SU-DHL-6 (cell line): ENCODE measurements around the gene TLCD3B.
A peak's percentile ranks its signal among the peaks of the same experiment; 100 is the strongest.

ENCODE experiments used
- H2AFZ ChIP-seq: fragments of 200-600 bp; sonication (generic); 2 replicates; pipeline ENCODE4 v1.6.1; 2014; ENCODE audit warnings: low read depth, mild to moderate bottlenecking, moderate library complexity, mixed read lengths, antibody characterized with exemption, low read length; ENCODE audit not compliant: severe bottlenecking
- H3F3A ChIP-seq: fragments of 200-600 bp; shearing (Covaris generic); 2 replicates; pipeline ENCODE4 v1.6.0; 2016; ENCODE audit warnings: antibody characterized with exemption, mild to moderate bottlenecking; ENCODE audit not compliant: insufficient read depth
- H3K27ac ChIP-seq: fragments of 200-600 bp; sonication (generic); 2 replicates; pipeline ENCODE4 v1.5.1; 2016; ENCODE audit warnings: low read depth, mild to moderate bottlenecking, low read length, moderate library complexity, mixed read lengths
- H3K27me3 ChIP-seq: fragments of 200-600 bp; sonication (generic), shearing (Covaris generic); 2 replicates; pipeline ENCODE4 v1.6.0; 2014; ENCODE audit warnings: mild to moderate bottlenecking, low read length
- H3K36me3 ChIP-seq: fragments of 200-600 bp; sonication (generic); 2 replicates; pipeline ENCODE4 v1.6.1; 2014; ENCODE audit warnings: mild to moderate bottlenecking, low read length, mixed read lengths
- H3K4me2 ChIP-seq: fragments of 300-600, 200-600 bp; shearing (Covaris generic), sonication (generic); 2 replicates; pipeline ENCODE4 v1.6.0; 2014; ENCODE audit warnings: low read length, low read depth, mild to moderate bottlenecking; ENCODE audit not compliant: poor library complexity, severe bottlenecking
- H3K4me3 ChIP-seq: fragments of 200-600 bp; sonication (generic); 2 replicates; pipeline ENCODE4 v1.5.1; 2014; ENCODE audit warnings: antibody characterized with exemption, low read length, mild to moderate bottlenecking, mixed read lengths; ENCODE audit not compliant: insufficient read depth, poor library complexity, severe bottlenecking
- H3K79me2 ChIP-seq: fragments of 200-600 bp; sonication (generic); 2 replicates; pipeline ENCODE4 v1.6.1; 2014; ENCODE audit warnings: mild to moderate bottlenecking, low read length, moderate library complexity; ENCODE audit not compliant: insufficient read depth
- H3K9ac ChIP-seq: fragments of 200-600 bp; sonication (generic); 2 replicates; pipeline ENCODE4 v1.7.0; 2014; ENCODE audit warnings: mild to moderate bottlenecking, low read length
- H3K9me2 ChIP-seq: fragments of 200-600 bp; sonication (generic); replicated peaks from 2 replicates; pipeline ENCODE4 v1.6.1; 2014; ENCODE audit warnings: low read length; ENCODE audit not compliant: insufficient read depth
- H3K9me3 ChIP-seq: fragments of 200-600 bp; sonication (generic); 2 replicates; pipeline ENCODE4 v1.6.1; 2014; ENCODE audit warnings: low read length, mixed read lengths; ENCODE audit not compliant: insufficient read depth
- H4K20me1 ChIP-seq: fragments of 200-600 bp; sonication (generic); 2 replicates; pipeline ENCODE4 v1.6.1; 2014; ENCODE audit warnings: low read depth, mild to moderate bottlenecking, antibody characterized with exemption, low read length, moderate library complexity, mixed read lengths
- EZH2phosphoT487 ChIP-seq: fragments of 200-600 bp; sonication (generic), shearing (Covaris generic); conservative IDR thresholded peaks from 2 replicates; pipeline ENCODE4 v1.6.1; 2018; ENCODE audit warnings: mild to moderate bottlenecking, antibody characterized with exemption, low read length, moderate library complexity, mixed read lengths
- TF ChIP-seq, protein P1 (sequence below): fragments of 200-600 bp; sonication (generic); IDR thresholded peaks from one replicate; pipeline ENCODE4 v1.5.1; 2017; ENCODE audit warnings: antibody characterized with exemption, mild to moderate bottlenecking, low read length, moderate library complexity; ENCODE audit not compliant: insufficient read depth, poor library complexity, severe bottlenecking

Gene TLCD3B

GRCh38 chr16:30011714-30012504 is 19.2 kb downstream of the TLCD3B start:
- Histone ChIP-seq H3K36me3 (no peaks in the 10 kb centered on the region), H3K9me3 (no peaks in the 10 kb centered on the region), H3K4me3 (no peak overlapping the region), H3K27me3 (no peaks in the 10 kb centered on the region), H3K4me2 (no peak overlapping the region), H3K9ac (no peak overlapping the region), H2AFZ (no peak overlapping the region), H3K79me2 (no peaks in the 10 kb centered on the region), H3K27ac (no peak overlapping the region), H4K20me1 (no peaks in the 10 kb centered on the region), H3K9me2 (no peaks in the 10 kb centered on the region), H3F3A (no peaks in the 10 kb centered on the region)
- no peak for TF ChIP-seq EZH2phosphoT487
- TF ChIP-seq, protein P1, sequence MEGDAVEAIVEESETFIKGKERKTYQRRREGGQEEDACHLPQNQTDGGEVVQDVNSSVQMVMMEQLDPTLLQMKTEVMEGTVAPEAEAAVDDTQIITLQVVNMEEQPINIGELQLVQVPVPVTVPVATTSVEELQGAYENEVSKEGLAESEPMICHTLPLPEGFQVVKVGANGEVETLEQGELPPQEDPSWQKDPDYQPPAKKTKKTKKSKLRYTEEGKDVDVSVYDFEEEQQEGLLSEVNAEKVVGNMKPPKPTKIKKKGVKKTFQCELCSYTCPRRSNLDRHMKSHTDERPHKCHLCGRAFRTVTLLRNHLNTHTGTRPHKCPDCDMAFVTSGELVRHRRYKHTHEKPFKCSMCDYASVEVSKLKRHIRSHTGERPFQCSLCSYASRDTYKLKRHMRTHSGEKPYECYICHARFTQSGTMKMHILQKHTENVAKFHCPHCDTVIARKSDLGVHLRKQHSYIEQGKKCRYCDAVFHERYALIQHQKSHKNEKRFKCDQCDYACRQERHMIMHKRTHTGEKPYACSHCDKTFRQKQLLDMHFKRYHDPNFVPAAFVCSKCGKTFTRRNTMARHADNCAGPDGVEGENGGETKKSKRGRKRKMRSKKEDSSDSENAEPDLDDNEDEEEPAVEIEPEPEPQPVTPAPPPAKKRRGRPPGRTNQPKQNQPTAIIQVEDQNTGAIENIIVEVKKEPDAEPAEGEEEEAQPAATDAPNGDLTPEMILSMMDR = no peak

DNA sequence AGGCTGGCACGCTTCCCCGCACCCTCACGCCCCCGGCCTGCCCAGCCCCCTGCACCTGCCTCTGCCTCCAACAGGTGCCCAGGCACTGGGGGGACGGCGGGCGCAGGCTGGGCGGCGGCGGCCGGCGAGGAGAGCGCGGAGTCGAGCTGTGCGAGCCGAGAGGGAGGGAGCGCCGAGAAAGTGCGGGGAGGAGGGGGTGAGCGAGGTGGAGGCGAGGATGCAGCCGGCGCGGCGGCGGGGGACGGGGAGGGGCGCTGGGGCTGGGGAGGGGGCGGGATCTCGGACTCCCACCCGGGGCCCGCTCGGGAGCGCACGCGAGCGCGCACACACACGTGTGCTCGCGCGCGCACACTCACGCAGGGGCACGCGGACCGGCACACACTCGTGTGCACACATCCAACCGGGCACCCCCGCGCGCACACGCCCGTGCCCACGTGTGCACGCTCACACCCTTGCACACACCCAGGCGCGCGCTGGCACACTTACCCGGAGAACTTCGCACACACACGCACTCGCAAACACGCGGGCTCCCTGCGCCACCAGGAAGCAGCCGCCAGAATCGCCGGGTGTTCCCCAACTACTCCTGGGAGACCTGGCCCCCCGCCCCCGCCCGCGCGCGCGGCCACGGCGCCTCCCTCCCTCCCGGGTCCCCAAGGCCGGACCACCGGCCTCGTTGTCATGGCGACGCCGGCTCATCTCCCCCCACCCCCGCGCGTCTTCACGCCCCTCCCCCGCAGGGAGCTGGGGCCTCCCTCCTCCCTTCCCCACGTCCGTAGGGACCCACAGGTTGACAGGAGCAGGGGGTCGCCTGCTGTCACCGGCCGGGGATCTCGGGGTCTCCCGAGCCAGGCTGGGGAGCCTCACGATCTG is 20.0 kb downstream of the TLCD3B start, which contains the start of gene DOC2A:
Gene DOC2A, minus strand, starts transcription at position 184 of the 870 bp plus-strand sequence. CDS start 805 bp downstream, outside the sequence.
- no peaks in the 10 kb centered on the region for H3K79me2 ChIP-seq
- no peaks in the 10 kb centered on the region for H3K9me2 ChIP-seq
- H3K27me3 ChIP-seq = no peaks in the 10 kb centered on the region
- no peak within 1 kb of the TSS for H3K4me3 ChIP-seq
- no peaks in the 10 kb centered on the region for H3K9me3 ChIP-seq
- H3K27ac ChIP-seq = no peak within 1 kb of the TSS
- H3K36me3 ChIP-seq = no peaks in the 10 kb centered on the region
- H3K9ac ChIP-seq = peak within 1 kb of the TSS; percentile 14; the same call in 1 of the 2 replicates
- H2AFZ ChIP-seq = no peak within 1 kb of the TSS
- TF ChIP-seq, protein P1 = no peak
- no peak for TF ChIP-seq EZH2phosphoT487
- peak within 1 kb of the TSS; percentile 50 for H3K4me2 ChIP-seq
- no peaks in the 10 kb centered on the region for H4K20me1 ChIP-seq
- H3F3A ChIP-seq = no peaks in the 10 kb centered on the region

GRCh38 chr16:30009990-30010843 is 20.9 kb downstream of the TLCD3B start:
- H3K4me3 ChIP-seq = no peak overlapping the region

More at GRCh38 chr16:30009990-30010843, 20.9 kb downstream of the TLCD3B start:
- H4K20me1 ChIP-seq = no peaks in the 10 kb centered on the region
- no peak overlapping the region for H2AFZ ChIP-seq
- H3K79me2 ChIP-seq = no peaks in the 10 kb centered on the region
- no peaks in the 10 kb centered on the region for H3K9me2 ChIP-seq
- H3K36me3 ChIP-seq = no peaks in the 10 kb centered on the region
- no peaks in the 10 kb centered on the region for H3K27me3 ChIP-seq
- H3K9ac ChIP-seq = peak overlapping the region; percentile 14; the same call in 1 of the 2 replicates
- no peak overlapping the region for H3K27ac ChIP-seq
- H3K4me2 ChIP-seq = peak overlapping the region; percentile 50
- no peak for TF ChIP-seq EZH2phosphoT487
- TF ChIP-seq, protein P1 = no peak
- H3F3A ChIP-seq = no peaks in the 10 kb centered on the region
- no peaks in the 10 kb centered on the region for H3K9me3 ChIP-seq
